ENCODE data around the gene ETS1. TPM values are rescaled to one million over a fixed set of nuclear protein-coding genes. Genes with fewer than 3 reads are reported as not detected.

ETS1 gene
- total RNA-seq, 1 donor from 2014 or later: 115 TPM

DNA sequence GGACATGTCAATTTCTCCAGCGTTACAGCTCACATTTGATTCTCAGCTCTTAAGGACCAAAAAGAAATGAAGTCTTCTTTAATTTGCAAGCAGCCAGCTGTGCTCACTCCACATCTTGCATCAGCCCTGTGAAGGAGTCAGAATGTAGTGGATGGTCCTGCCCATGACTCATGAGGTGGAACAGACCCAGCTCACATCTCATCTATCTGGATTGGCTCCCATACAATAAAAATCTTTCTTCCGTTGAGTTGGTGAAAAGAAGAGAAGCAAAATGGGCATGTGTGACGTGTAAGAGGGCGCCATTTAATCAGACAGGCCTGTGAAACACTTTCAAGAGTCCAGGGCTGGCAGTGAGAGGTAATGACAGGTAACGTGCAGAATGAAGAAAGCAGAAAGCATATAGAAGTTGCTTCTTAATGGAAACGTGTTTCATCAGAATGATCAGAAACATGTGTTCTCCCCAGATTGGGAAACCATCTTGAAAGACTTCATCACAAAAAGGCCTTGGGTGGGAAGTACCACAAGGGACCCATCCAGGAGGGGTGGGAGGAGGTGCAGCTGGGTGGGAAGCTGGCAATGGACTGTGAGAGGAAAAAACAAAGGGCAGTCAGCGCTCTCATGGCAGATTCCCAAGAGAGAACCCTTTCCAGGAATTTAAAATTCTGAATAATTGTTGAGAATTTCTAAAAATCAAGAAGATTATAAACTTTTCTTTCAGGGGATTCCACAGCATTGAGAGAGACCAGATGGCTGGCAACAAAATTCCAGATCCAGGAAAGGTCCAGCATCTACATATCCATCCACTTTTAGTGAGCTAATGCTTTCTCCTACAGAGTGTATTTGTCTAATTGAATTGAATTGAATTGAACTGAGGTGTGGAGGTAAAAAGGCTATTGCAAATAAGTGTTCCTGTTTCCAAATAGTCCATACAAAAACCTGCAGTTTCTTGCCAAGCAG is 57.0 kb downstream of the ETS1 start:
- DNase-seq (ENCODE audit: low spot score): no peak

DNA sequence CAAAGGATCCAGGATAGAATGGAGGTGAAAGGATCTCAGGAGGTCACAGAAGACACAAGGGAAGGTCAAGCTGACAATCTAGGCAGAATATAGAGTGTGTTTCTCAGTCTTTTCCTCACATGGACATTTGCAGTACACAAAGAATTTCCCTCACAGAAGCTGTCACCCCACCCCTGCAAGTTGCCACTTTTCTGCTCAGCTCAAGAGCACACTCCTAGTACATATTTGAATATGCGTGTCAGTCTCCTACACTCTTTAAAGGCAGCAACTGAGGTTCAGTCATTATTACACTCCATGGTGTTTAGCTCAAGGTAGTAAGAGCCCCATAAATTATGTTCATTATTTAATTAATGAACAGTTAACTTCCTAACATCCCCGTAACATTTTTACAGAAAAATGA is 59.1 kb downstream of the ETS1 start:
- no peaks in the 10 kb centered on the region for H3K36me3 Mint-ChIP-seq (ENCODE audit: low read depth)
- no peak for DNase-seq (ENCODE audit: low spot score)
- no peaks in the 10 kb centered on the region for H3K9me3 Mint-ChIP-seq (ENCODE audit: low read depth)
- TF ChIP-seq, protein P1, sequence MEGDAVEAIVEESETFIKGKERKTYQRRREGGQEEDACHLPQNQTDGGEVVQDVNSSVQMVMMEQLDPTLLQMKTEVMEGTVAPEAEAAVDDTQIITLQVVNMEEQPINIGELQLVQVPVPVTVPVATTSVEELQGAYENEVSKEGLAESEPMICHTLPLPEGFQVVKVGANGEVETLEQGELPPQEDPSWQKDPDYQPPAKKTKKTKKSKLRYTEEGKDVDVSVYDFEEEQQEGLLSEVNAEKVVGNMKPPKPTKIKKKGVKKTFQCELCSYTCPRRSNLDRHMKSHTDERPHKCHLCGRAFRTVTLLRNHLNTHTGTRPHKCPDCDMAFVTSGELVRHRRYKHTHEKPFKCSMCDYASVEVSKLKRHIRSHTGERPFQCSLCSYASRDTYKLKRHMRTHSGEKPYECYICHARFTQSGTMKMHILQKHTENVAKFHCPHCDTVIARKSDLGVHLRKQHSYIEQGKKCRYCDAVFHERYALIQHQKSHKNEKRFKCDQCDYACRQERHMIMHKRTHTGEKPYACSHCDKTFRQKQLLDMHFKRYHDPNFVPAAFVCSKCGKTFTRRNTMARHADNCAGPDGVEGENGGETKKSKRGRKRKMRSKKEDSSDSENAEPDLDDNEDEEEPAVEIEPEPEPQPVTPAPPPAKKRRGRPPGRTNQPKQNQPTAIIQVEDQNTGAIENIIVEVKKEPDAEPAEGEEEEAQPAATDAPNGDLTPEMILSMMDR (IDR thresholded peaks at IDR 0.05): no peak
- H3K4me1 Mint-ChIP-seq (ENCODE audit: low read depth): peaks cover 38% of the 10 kb centered on the region
- H3K27ac Mint-ChIP-seq (ENCODE audit: unreplicated experiment): no peak overlapping the region
- no peak overlapping the region for H3K4me3 Mint-ChIP-seq (ENCODE audit: unreplicated experiment)
- H3K27me3 Mint-ChIP-seq (ENCODE audit: low read depth): no peaks in the 10 kb centered on the region

More for the DNA sequence above, 57.0 kb downstream of the ETS1 start:
- H3K4me1 Mint-ChIP-seq (ENCODE audit: low read depth): peaks cover 18% of the 10 kb centered on the region
- peak overlapping the region; percentile 80 for H3K27ac Mint-ChIP-seq (ENCODE audit: unreplicated experiment)
- no peaks in the 10 kb centered on the region for H3K27me3 Mint-ChIP-seq (ENCODE audit: low read depth)
- TF ChIP-seq, protein P1 (IDR thresholded peaks at IDR 0.05): no peak
- H3K36me3 Mint-ChIP-seq (ENCODE audit: low read depth): peaks cover 2% of the 10 kb centered on the region
- no peak overlapping the region for H3K4me3 Mint-ChIP-seq (ENCODE audit: unreplicated experiment)
- no peaks in the 10 kb centered on the region for H3K9me3 Mint-ChIP-seq (ENCODE audit: low read depth)

DNA sequence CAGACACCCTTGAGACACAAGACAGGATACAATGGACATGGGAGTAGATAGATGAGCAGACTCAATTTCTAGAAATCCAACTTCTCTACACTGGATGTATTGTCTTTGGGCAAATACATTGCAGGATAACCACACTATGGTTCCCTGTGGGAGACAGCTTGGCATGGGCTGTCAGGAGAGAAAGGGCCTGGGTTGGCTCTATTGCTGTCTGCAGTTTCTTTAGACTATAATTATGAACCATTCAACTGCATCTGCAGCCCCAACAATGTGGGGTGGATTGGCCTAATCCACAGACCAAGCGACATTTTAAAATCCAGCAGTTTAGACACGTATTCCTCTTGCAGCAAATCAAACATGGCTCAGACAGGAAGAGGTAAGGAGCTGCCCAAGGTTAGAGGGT is 60.3 kb downstream of the ETS1 start:
- Mint-ChIP-seq H3K4me1 (ENCODE audit: low read depth) (peaks cover 46% of the 10 kb centered on the region), H3K27ac (ENCODE audit: unreplicated experiment) (no peak overlapping the region), H3K36me3 (ENCODE audit: low read depth) (no peaks in the 10 kb centered on the region), H3K9me3 (ENCODE audit: low read depth) (no peaks in the 10 kb centered on the region), H3K27me3 (ENCODE audit: low read depth) (no peaks in the 10 kb centered on the region), H3K4me3 (ENCODE audit: unreplicated experiment) (no peak overlapping the region)
- no peak for DNase-seq (ENCODE audit: low spot score)
- TF ChIP-seq, protein P1 (IDR thresholded peaks at IDR 0.05): no peak

DNA sequence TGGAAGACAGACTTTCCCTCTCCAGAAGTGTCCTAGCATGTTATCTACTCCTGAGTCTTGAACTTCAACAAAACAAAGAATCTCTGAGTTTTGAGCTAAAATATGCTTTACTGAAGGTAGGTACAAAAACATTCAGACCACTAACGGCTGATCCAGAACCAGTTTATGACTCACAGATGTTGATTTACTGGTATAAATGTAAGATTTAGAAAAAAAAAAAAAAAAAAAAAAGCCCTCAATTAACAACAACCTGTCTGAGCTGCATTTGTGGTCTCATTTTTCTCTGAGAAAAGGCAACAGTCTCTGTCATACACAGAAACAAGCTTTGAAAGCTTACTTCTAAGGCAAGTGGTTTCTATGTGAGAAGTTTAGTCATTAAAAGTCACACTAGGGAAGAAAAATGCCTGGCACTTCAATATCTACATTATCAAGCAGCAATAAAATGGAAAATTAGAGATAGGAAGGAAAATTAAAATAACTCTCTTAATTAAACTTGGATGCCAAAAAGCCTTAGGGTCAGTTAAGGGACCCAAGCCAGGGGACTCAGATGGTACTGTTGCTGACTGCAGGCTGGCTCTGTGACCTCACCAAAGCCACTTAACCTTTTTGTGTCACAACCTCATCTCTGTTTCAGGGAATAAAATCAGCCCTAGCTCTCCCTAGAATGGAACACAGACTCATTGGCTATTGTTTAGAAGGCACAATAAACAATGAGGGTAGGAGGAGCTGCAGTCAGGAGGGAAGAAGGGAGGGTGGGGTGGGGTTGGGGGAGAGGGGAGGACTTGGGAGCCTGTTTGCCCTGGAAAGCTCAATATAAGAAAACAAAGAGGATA is 61.7 kb downstream of the ETS1 start:
- DNase-seq (ENCODE audit: low spot score): no peak
- Mint-ChIP-seq H3K27ac (ENCODE audit: unreplicated experiment) (peak overlapping the region; percentile 76), H3K4me3 (ENCODE audit: unreplicated experiment) (no peak overlapping the region), H3K27me3 (ENCODE audit: low read depth) (no peaks in the 10 kb centered on the region), H3K4me1 (ENCODE audit: low read depth) (peaks cover 50% of the 10 kb centered on the region), H3K36me3 (ENCODE audit: low read depth) (no peaks in the 10 kb centered on the region), H3K9me3 (ENCODE audit: low read depth) (no peaks in the 10 kb centered on the region)
- TF ChIP-seq, protein P1 (IDR thresholded peaks at IDR 0.05): no peak

DNA sequence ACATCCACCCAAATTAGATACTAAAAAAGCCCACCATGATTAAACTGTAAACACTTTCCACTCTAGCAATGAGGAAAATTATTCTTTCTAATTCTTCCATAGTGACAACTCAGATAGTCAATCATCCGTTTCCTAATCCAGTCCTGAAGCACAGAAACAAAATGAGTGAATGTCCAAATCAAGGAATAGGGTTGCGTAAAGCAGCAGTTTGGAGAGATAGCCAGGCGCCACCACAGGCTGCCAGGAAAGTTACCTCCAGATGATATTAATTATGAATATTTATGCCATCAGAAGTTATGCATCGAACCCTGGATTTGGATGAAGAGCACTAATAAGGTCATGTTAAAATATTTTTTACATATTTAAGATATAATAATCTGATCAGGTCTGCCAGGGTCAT is 63.2 kb downstream of the ETS1 start:
- Mint-ChIP-seq H3K27me3 (ENCODE audit: low read depth) (no peaks in the 10 kb centered on the region), H3K4me3 (ENCODE audit: unreplicated experiment) (no peak overlapping the region), H3K4me1 (ENCODE audit: low read depth) (peaks cover 50% of the 10 kb centered on the region), H3K9me3 (ENCODE audit: low read depth) (no peaks in the 10 kb centered on the region), H3K36me3 (ENCODE audit: low read depth) (no peaks in the 10 kb centered on the region), H3K27ac (ENCODE audit: unreplicated experiment) (peak overlapping the region; percentile 93)
- no peak for DNase-seq (ENCODE audit: low spot score)
- TF ChIP-seq, protein P1 (IDR thresholded peaks at IDR 0.05): no peak
